Right lobe of liver (tissue), 4 donors: Measurements from ENCODE around the gene SRP19.

Experiments used
- CTCF ChIP-seq, 4 donors: fragments of 200-600 bp in 3 of 4; fragments of 450-650 bp in 1 of 4; IDR thresholded peaks; one replicate each; pipeline versions ENCODE4 v1.5.1 to v1.8.0; 2016 to 2022; ENCODE audit warnings: antibody characterized with exemption in 4 of 4, mild to moderate bottlenecking in 2 of 4
- POLR2A ChIP-seq: fragments of 450-650 bp; IDR thresholded peaks from one replicate; pipeline ENCODE4 v1.6.1; 2017; ENCODE audit warnings: antibody characterized with exemption, mild to moderate bottlenecking
- donor health status: DM: no; HTN: no; CAD: no.
- donor health status: DM: no; HTN: no; CAD: no.
- donor health status: DM: no; HTN: yes; CAD: no.

GRCh38 chr5:112878101-112878500, 17.0 kb downstream of the SRP19 start:
- no peak for TF ChIP-seq POLR2A
- TF ChIP-seq CTCF (IDR thresholded peaks at IDR 0.05), result no peak
